A549 (cell line): ENCODE measurements around the gene RINL.

ENCODE experiments used
- CBX2 ChIP-seq: fragments of 200-600 bp; sonication (generic); IDR thresholded peaks from 2 replicates; pipeline ENCODE4 v1.6.1; 2016; ENCODE audit warnings: low read depth, mild to moderate bottlenecking, borderline replicate concordance
- CEBPB ChIP-seq, 2 experiments: fragments of >200 bp in 1 of 2; sonication (Bioruptor Twin) in 1 of 2; formaldehyde crosslinking in 1 of 2; IDR thresholded peaks; 2 replicates each; pipeline ENCODE4 v1.6.1; 2012 to 2016
- CTCF ChIP-seq: fragments of >200 bp; sonication (Bioruptor Twin); formaldehyde crosslinking; IDR thresholded peaks from 3 replicates; pipeline ENCODE4 v1.5.1; 2016
- ESRRA ChIP-seq: fragments of 150-350 bp; IDR thresholded peaks from 2 replicates; pipeline ENCODE4 v1.6.1; 2014; ENCODE audit warnings: mild to moderate bottlenecking, low read length, borderline replicate concordance
- HES2 ChIP-seq: fragments of >200 bp; sonication (Bioruptor Twin); formaldehyde crosslinking; IDR thresholded peaks from 2 replicates; pipeline ENCODE4 v1.6.1; 2016
- POLR2A ChIP-seq: IDR thresholded peaks from 2 replicates; pipeline ENCODE4 v1.6.1; 2012; ENCODE audit warnings: mild to moderate bottlenecking, low read length

- TF ChIP-seq POLR2A (no peak), CTCF (no peak), ESRRA (no peak), CBX2 (no peak), HES2 (no peak), CEBPB (IDR thresholded peaks at IDR 0.05) (no peak)
Observed at GRCh38 chr19:38856813-38857212, 21.3 kb downstream of the RINL start.
